ENCODE results near the gene CD48.
"Not testable (repeated sequence)": the region's sequence is repeated elsewhere in the genome, so short reads cannot be mapped to it uniquely, and the experiment has no call there.

Gene CD48

GRCh38 chr1:160741612-160742348 lies 30.2 kb upstream of the CD48 start:
- no peak for DNase-seq (ENCODE audit: low spot score)

GRCh38 chr1:160741092-160741501 lies 29.5 kb upstream of the CD48 start:
- no peak for DNase-seq (ENCODE audit: low spot score)

GRCh38 chr1:160740133-160740688 lies 28.6 kb upstream of the CD48 start:
- no peak for DNase-seq (ENCODE audit: low spot score)

GRCh38 chr1:160739098-160739511 lies 27.5 kb upstream of the CD48 start, which contains the start of gene SLAMF7:
SLAMF7 (plus strand) TSS chr1:160739247; CDS start chr1:160739302, 55 bp downstream.
- DNase-seq (ENCODE audit: low spot score) = no peak

- DNase-seq (ENCODE audit: low spot score) = no peak
Observed at GRCh38 chr1:160738271-160738670, 26.6 kb upstream of the CD48 start.

GRCh38 chr1:160734301-160734700 lies 22.7 kb upstream of the CD48 start:
- DNase-seq (ENCODE audit: low spot score) = no peak

- no peak for DNase-seq (ENCODE audit: low spot score)
Observed at GRCh38 chr1:160733898-160734297, 22.3 kb upstream of the CD48 start.

GRCh38 chr1:160731990-160732389 lies 20.4 kb upstream of the CD48 start:
- no peak for DNase-seq (ENCODE audit: low spot score)

GRCh38 chr1:160731564-160731963 lies 19.9 kb upstream of the CD48 start:
- DNase-seq (ENCODE audit: low spot score) = not testable (repeated sequence)

- DNase-seq (ENCODE audit: low spot score) = no peak
Observed at GRCh38 chr1:160727316-160727640, 15.7 kb upstream of the CD48 start.

- peak; percentile 90 for DNase-seq (ENCODE audit: low spot score)
Observed at GRCh38 chr1:160726498-160727315, 15.1 kb upstream of the CD48 start.

GRCh38 chr1:160726114-160726497 lies 14.5 kb upstream of the CD48 start:
- no peak for DNase-seq (ENCODE audit: low spot score)

GRCh38 chr1:160724465-160725242 lies 13.0 kb upstream of the CD48 start:
- DNase-seq (ENCODE audit: low spot score) = no peak

- DNase-seq (ENCODE audit: low spot score) = no peak
Observed at GRCh38 chr1:160723332-160723731, 11.7 kb upstream of the CD48 start.

GRCh38 chr1:160722726-160723125 lies 11.1 kb upstream of the CD48 start:
- no peak for DNase-seq (ENCODE audit: low spot score)

GRCh38 chr1:160721473-160721872 lies 9.9 kb upstream of the CD48 start:
- DNase-seq (ENCODE audit: low spot score) = no peak

- no peak for DNase-seq (ENCODE audit: low spot score)
Observed at GRCh38 chr1:160720356-160721085, 8.9 kb upstream of the CD48 start.

- no peak for DNase-seq (ENCODE audit: low spot score)
Observed at GRCh38 chr1:160718210-160718609, 6.6 kb upstream of the CD48 start.

- DNase-seq (ENCODE audit: low spot score) = no peak
Observed at GRCh38 chr1:160717306-160717705, 5.7 kb upstream of the CD48 start.

- no peak for DNase-seq (ENCODE audit: low spot score)
Observed at GRCh38 chr1:160716013-160716412, 4.4 kb upstream of the CD48 start.

- DNase-seq (ENCODE audit: low spot score) = not testable (repeated sequence)
Observed at GRCh38 chr1:160714034-160714648, 2.5 kb upstream of the CD48 start.
